OCI-LY7 (cell line): Measurements from ENCODE around the gene HOXA4. TPM values are rescaled to one million over a fixed set of nuclear protein-coding genes. Genes with fewer than 3 reads are reported as not detected.
A peak's percentile ranks its signal among the peaks of the same experiment; 100 is the strongest.

Experiments used
- BruUV-seq: library from RNA; stranded (reverse); fragments of 400-500 nt; replicated peaks from 2 replicates; lab custom pipeline; 2021; lab: Mats Ljungman, UMichigan
- CTCF ChIA-PET: fragments of 300-600 bp; sonication (Branson Sonifier 250); formaldehyde crosslinking; loops from one replicate; lab custom pipeline; 2022; ENCODE audit warnings: antibody characterized with exemption; ENCODE audit not compliant: unreplicated experiment; lab: Charles Lee
- POLR2A ChIA-PET: fragments of 300-600 bp; sonication (Branson Sonifier 250); formaldehyde crosslinking; loops from one replicate; lab custom pipeline; 2022; ENCODE audit warnings: antibody characterized with exemption; lab: Charles Lee
- DNase-seq: peaks from one replicate; pipeline ENCODE4 v3.0.0-alpha.2; 2015; ENCODE audit warnings: low spot score
- H2AFZ ChIP-seq: fragments of 200-600 bp; sonication (generic), shearing (Covaris generic); 2 replicates; pipeline ENCODE4 v1.6.1; 2014; ENCODE audit warnings: mild to moderate bottlenecking, antibody characterized with exemption, low read length, moderate library complexity
- H3K27ac ChIP-seq: fragments of 200-600 bp; sonication (generic); 2 replicates; pipeline ENCODE4 v1.5.1; 2014; ENCODE audit warnings: mixed run types, low read depth, mild to moderate bottlenecking, moderate library complexity, low read length, inconsistent platforms; ENCODE audit not compliant: poor library complexity, severe bottlenecking
- H3K36me3 ChIP-seq: fragments of 200-600 bp; sonication (generic); 2 replicates; pipeline ENCODE4 v1.6.1; 2014; ENCODE audit warnings: mild to moderate bottlenecking, antibody characterized with exemption, low read length, moderate library complexity, mixed read lengths; ENCODE audit not compliant: insufficient read depth
- H3K4me1 ChIP-seq: fragments of 200-600 bp; sonication (generic); 2 replicates; pipeline ENCODE4 v1.5.1; 2014; ENCODE audit warnings: mild to moderate bottlenecking, low read length; ENCODE audit not compliant: insufficient read depth, poor library complexity, severe bottlenecking
- H3K4me2 ChIP-seq: fragments of 200-600 bp; sonication (generic); 2 replicates; pipeline ENCODE4 v1.6.1; 2014; ENCODE audit warnings: mild to moderate bottlenecking, low read length
- H3K4me3 ChIP-seq: fragments of 200-600 bp; sonication (generic); 2 replicates; pipeline ENCODE4 v1.5.1; 2014; ENCODE audit warnings: mild to moderate bottlenecking, low read depth, low read length; ENCODE audit not compliant: poor library complexity, severe bottlenecking
- H3K79me2 ChIP-seq: fragments of 200-600 bp; sonication (generic); 2 replicates; pipeline ENCODE4 v1.6.1; 2016; ENCODE audit warnings: low read depth, mild to moderate bottlenecking, low read length, moderate library complexity, mixed read lengths; ENCODE audit not compliant: insufficient read depth
- H3K9me2 ChIP-seq: fragments of 200-600 bp; sonication (generic); 2 replicates; pipeline ENCODE4 v1.6.1; 2016; ENCODE audit warnings: mild to moderate bottlenecking, low read length, mixed read lengths; ENCODE audit not compliant: insufficient read depth
- H3K9me3 ChIP-seq: fragments of 200-600 bp; sonication (generic); 2 replicates; pipeline ENCODE4 v1.6.1; 2014; ENCODE audit warnings: mild to moderate bottlenecking, mixed run types, low read length, mixed read lengths
- H4K20me1 ChIP-seq: fragments of 200-600 bp; sonication (generic); 2 replicates; pipeline ENCODE4 v1.6.1; 2014; ENCODE audit warnings: mild to moderate bottlenecking, antibody characterized with exemption, low read length, moderate library complexity, mixed read lengths; ENCODE audit not compliant: insufficient read depth
- CTCF ChIP-seq: fragments of 200-600 bp; sonication (generic); conservative IDR thresholded peaks from 2 replicates; pipeline ENCODE4 v1.5.1; 2014; ENCODE audit warnings: mild to moderate bottlenecking, antibody characterized with exemption, low read length, moderate library complexity, mixed read lengths
- EZH2phosphoT487 ChIP-seq: fragments of 200-600 bp; sonication (generic); IDR thresholded peaks from 2 replicates; pipeline ENCODE4 v1.6.1; 2018; ENCODE audit warnings: low read depth, borderline replicate concordance, mild to moderate bottlenecking, mixed run types, antibody characterized with exemption, low read length, moderate library complexity, mixed read lengths
- intact Hi-C: fragments of 100-400 bp; cut with micrococcal nuclease; formaldehyde crosslinking; loops from one replicate; pipeline ENCODE4 v1.10.0; 2022; ENCODE audit not compliant: unreplicated experiment
- total RNA-seq, 2 experiments: library from RNA; depleted of rRNA in 1 of 2; stranded (reverse); fragments of >200 nt in 1 of 2; shearing (Covaris generic) in 1 of 2; gene quantifications; 2 replicates each; pipeline ENCODE4 v1.2.3, GENCODE V29; 2014 to 2022

Gene HOXA4
- total RNA-seq, 2 experiments from 2014 or later, result 2.0 TPM; not detected in 1

- CTCF ChIA-PET, result no interaction called here
- intact Hi-C loops, result no loop called here
Observed at GRCh38 chr7:27099453-27100370, 30.8 kb downstream of the HOXA4 start.

DNA sequence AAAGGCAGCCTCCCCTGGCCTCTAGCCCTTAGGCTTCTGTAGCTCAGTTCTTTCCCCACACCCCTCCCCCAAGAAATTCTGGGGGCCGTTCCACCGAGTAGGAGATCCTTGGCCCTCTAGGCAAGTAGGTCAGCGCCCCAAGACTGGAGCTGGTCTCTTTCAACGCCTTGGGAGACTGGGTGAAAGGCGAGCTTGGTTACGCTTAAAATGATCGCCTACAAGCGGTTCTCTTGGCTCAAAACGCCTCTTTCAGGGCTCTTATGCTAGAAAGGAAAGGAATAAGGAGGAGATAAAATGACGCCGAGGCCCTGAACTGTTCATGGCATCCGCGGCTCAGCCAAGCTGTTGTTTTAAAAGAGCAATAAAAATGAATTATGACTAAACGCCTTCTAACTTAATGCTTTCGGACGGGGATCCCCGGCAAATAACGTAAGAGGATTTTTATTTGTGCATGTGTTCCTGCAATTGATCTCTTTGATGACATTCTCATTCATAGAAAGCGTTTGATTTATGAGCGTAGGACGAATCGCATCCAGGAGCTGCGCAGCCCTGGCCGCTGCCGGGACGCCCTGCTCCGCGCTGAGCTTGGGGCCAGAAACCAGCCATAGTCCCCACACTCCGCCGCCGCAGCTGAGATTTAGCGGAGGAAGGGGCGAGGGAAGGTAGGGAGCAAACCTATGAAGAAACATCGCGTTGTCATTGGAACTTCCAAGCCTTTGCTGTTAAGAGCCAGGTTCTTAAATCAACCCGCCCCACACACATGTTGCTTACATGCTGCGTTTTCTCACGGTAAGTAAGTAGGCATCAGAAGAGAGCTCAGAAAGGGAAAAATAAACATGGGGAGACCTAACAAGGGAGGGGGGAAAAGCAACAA, 31.7 kb downstream of the HOXA4 start:
- CTCF ChIA-PET, result no interaction called here
- Histone ChIP-seq H3K9me3 (no peaks in the 10 kb centered on the region), H3K4me2 (no peak overlapping the region), H3K9me2 (no peaks in the 10 kb centered on the region), H4K20me1 (peaks cover 5% of the 10 kb centered on the region; the same call in 1 of the 2 replicates), H3K4me1 (peaks cover 23% of the 10 kb centered on the region), H3K27ac (no peak overlapping the region), H3K36me3 (no peaks in the 10 kb centered on the region), H3K4me3 (no peak overlapping the region), H3K79me2 (no peaks in the 10 kb centered on the region; the same call in 1 of the 2 replicates), H2AFZ (no peak overlapping the region)
- TF ChIP-seq EZH2phosphoT487 (no peak), CTCF (no peak)
- BruUV-seq, result TSS peak; percentile 44
- POLR2A ChIA-PET, result interaction anchor here (0.7 kb wide), 1 partner anchor 1839 kb away, joined by 3 read pairs; no protein-coding TSS in a partner anchor
- intact Hi-C loops, result no loop called here
- no peak for DNase-seq

More at GRCh38 chr7:27099453-27100370, 30.8 kb downstream of the HOXA4 start:
- H3K9me2 ChIP-seq, result no peaks in the 10 kb centered on the region
- H3K9me3 ChIP-seq, result no peaks in the 10 kb centered on the region
- no peaks in the 10 kb centered on the region for H3K36me3 ChIP-seq
- no TSS peak for BruUV-seq
- no peak overlapping the region for H3K27ac ChIP-seq
- TF ChIP-seq CTCF (no peak), EZH2phosphoT487 (no peak)
- no peak for DNase-seq
- peaks cover 5% of the 10 kb centered on the region; the same call in 1 of the 2 replicates for H4K20me1 ChIP-seq
- H2AFZ ChIP-seq, result no peak overlapping the region
- H3K4me3 ChIP-seq, result no peak overlapping the region
- H3K79me2 ChIP-seq, result no peaks in the 10 kb centered on the region; the same call in 1 of the 2 replicates
- peaks cover 19% of the 10 kb centered on the region for H3K4me1 ChIP-seq
- POLR2A ChIA-PET, result interaction anchor here (0.7 to 1.0 kb wide), 3 partner anchors 14 to 1840 kb away, joined by 3 read pairs; no protein-coding TSS in a partner anchor
- no peak overlapping the region for H3K4me2 ChIP-seq
